GM12878 (cell line): Measurements from ENCODE around the gene STK39. TPM values are rescaled to one million over a fixed set of nuclear protein-coding genes. Genes with fewer than 3 reads are reported as not detected.

Source experiments
- ATAC-seq: fragments of 200-7000 bp; cut with Tn5 transposase; 3 replicates; pipeline ENCODE4 v1.9.1; 2020; ENCODE audit warnings: mild to moderate bottlenecking, moderate library complexity
- BruUV-seq: library from RNA; stranded (reverse); fragments of 400-500 nt; replicated peaks from 2 replicates; lab custom pipeline; 2021; lab: Mats Ljungman, UMichigan
- CTCF ChIA-PET: fragments of 300-600 bp; sonication (Branson Sonifier 250); formaldehyde crosslinking; extraction: SDS; loops from one replicate; lab custom pipeline; 2021; ENCODE audit warnings: inconsistent platforms; lab: Yijun Ruan, JAX
- POLR2A ChIA-PET: fragments of 350-600 bp; formaldehyde crosslinking; extraction: SDS; loops from one replicate; lab custom pipeline; 2021; ENCODE audit warnings: inconsistent platforms; lab: Charles Lee
- RAD21 ChIA-PET: fragments of 300-600 bp; sonication (Branson Sonifier 250); formaldehyde crosslinking; loops from one replicate; lab custom pipeline; 2023; ENCODE audit warnings: antibody characterized with exemption; ENCODE audit not compliant: unreplicated experiment; lab: Charles Lee
- SMC1A ChIA-PET: fragments of 300-600 bp; sonication (Branson Sonifier 250); formaldehyde crosslinking; loops from one replicate; lab custom pipeline; 2023; ENCODE audit not compliant: unreplicated experiment, uncharacterized antibody; lab: Charles Lee
- DNase-seq: peaks from one replicate; pipeline ENCODE4 v3.0.0-alpha.2; 2011; ENCODE audit warnings: low read depth, low spot score
- FAIRE-seq: peaks from 3 replicates; lab custom pipeline; 2011; peaks lifted over from hg19 to GRCh38; lab: Jason Lieb, UNC
- H2AFZ ChIP-seq: 2 replicates; pipeline ENCODE4 v1.6.0; 2011; ENCODE audit warnings: low read depth, low read length, control low read depth; ENCODE audit not compliant: control insufficient read depth
- H3K27ac ChIP-seq: 2 replicates; pipeline ENCODE4 v1.5.1; 2011; ENCODE audit warnings: control low read depth; ENCODE audit not compliant: control insufficient read depth, insufficient read depth
- H3K27me3 ChIP-seq, 2 experiments: replicated peaks in 1 of 2; 2 replicates each; pipeline versions ENCODE4 v1.6.0 to v1.6.1; 2011; ENCODE audit warnings: low read length in 1 of 2; ENCODE audit not compliant: control insufficient read depth in 2 of 2, insufficient read depth in 2 of 2
- H3K36me3 ChIP-seq, 2 experiments: 2 replicates each; pipeline ENCODE4 v1.5.1; 2011; ENCODE audit warnings: low read length in 1 of 2; ENCODE audit not compliant: control insufficient read depth in 2 of 2, insufficient read depth in 2 of 2
- H3K4me1 ChIP-seq: 2 replicates; pipeline ENCODE4 v1.6.1; 2011; ENCODE audit warnings: mild to moderate bottlenecking, low read length, moderate library complexity, mixed read lengths; ENCODE audit not compliant: control insufficient read depth, insufficient read depth
- H3K4me2 ChIP-seq: 2 replicates; pipeline ENCODE4 v1.6.0; 2011; ENCODE audit warnings: control low read depth; ENCODE audit not compliant: control insufficient read depth, insufficient read depth
- H3K4me3 ChIP-seq: fragments of 200-600 bp; sonication (generic); 2 replicates; pipeline ENCODE4 v1.5.1; 2016
- H3K79me2 ChIP-seq: 2 replicates; pipeline ENCODE4 v1.6.0; 2011; ENCODE audit warnings: low read length; ENCODE audit not compliant: control insufficient read depth, insufficient read depth
- H3K9ac ChIP-seq: 2 replicates; pipeline ENCODE4 v1.8.0; 2011; ENCODE audit warnings: low read length, control low read depth, mixed read lengths; ENCODE audit not compliant: control insufficient read depth, insufficient read depth
- H3K9me3 ChIP-seq: replicated peaks from 3 replicates; pipeline ENCODE4 v1.5.1; 2011; ENCODE audit warnings: mild to moderate bottlenecking, low read length; ENCODE audit not compliant: control insufficient read depth, insufficient read depth
- H4K20me1 ChIP-seq: 2 replicates; pipeline ENCODE4 v1.6.0; 2011; ENCODE audit not compliant: control insufficient read depth, insufficient read depth
- BCL11A ChIP-seq: IDR thresholded peaks from 2 replicates; pipeline ENCODE4 v1.6.1; 2011; ENCODE audit warnings: low read depth, low read length
- CHD1 ChIP-seq: IDR thresholded peaks from 2 replicates; pipeline ENCODE4 v1.6.1; 2012; ENCODE audit warnings: low read depth, low read length, improper control_type of control experiment
- CTCF ChIP-seq, 3 experiments: IDR thresholded peaks in 2 of 3; conservative IDR thresholded peaks in 1 of 3; 2 replicates each; pipeline ENCODE4 v1.5.1; 2011; ENCODE audit warnings: low read depth in 3 of 3, low read length in 3 of 3, mild to moderate bottlenecking in 3 of 3, control low read depth in 2 of 3, moderate library complexity in 2 of 3, inconsistent platforms in 1 of 3, mixed read lengths in 1 of 3; ENCODE audit not compliant: control insufficient read depth in 2 of 3, insufficient read depth in 1 of 3; ENCODE audit errors: extremely low read depth in 1 of 3
- IRF3 ChIP-seq: fragments of 450-650 bp; IDR thresholded peaks from 2 replicates; pipeline ENCODE4 v1.6.1; 2014; ENCODE audit warnings: mild to moderate bottlenecking
- KDM1A ChIP-seq: fragments of 200-600 bp; sonication (generic); IDR thresholded peaks from 2 replicates; pipeline ENCODE4 v1.6.1; 2016; ENCODE audit warnings: borderline replicate concordance
- MEF2B ChIP-seq: fragments of 450-650 bp; IDR thresholded peaks from 2 replicates; pipeline ENCODE4 v1.6.1; 2018; ENCODE audit warnings: mild to moderate bottlenecking, moderate library complexity; ENCODE audit not compliant: partially characterized antibody, poor library complexity, severe bottlenecking
- MTA2 ChIP-seq: fragments of 450-650 bp; IDR thresholded peaks from 2 replicates; pipeline ENCODE4 v1.6.1; 2016; ENCODE audit warnings: low read depth, mild to moderate bottlenecking, moderate library complexity
- RUNX3 ChIP-seq: IDR thresholded peaks from 2 replicates; pipeline ENCODE4 v1.6.1; 2012; ENCODE audit warnings: low read length, inconsistent platforms
- ZNF274 ChIP-seq: IDR thresholded peaks from one replicate; pipeline ENCODE4 v1.8.0; 2011; ENCODE audit not compliant: insufficient read length, insufficient read depth
- ZZZ3 ChIP-seq: IDR thresholded peaks from 2 replicates; pipeline ENCODE4 v1.6.1; 2011; ENCODE audit warnings: low read depth; ENCODE audit not compliant: control insufficient read depth, insufficient read length
- WGBS: methylation state at CpG from one replicate; pipeline ENCODE4 v1.1.6; 2016; ENCODE audit warnings: low lambda C conversion rate; ENCODE audit not compliant: insufficient replicate concordance, insufficient coverage; ENCODE audit errors: missing lambda C conversion rate; 5-methylcytosine and 5-hydroxymethylcytosine counted together
- in situ Hi-C: fragments of 300-500 bp; cut with MboI; formaldehyde crosslinking; loops from 9 replicates; pipeline ENCODE4 v1.14.3; 2018; ENCODE audit warnings: mixed read lengths
- intact Hi-C: fragments of 100-400 bp; cut with micrococcal nuclease; formaldehyde crosslinking; loops from one replicate; pipeline ENCODE4 v1.14.2; 2022; ENCODE audit not compliant: unreplicated experiment
- polyA plus RNA-seq, 11 experiments: library from polyadenylated mRNA; depleted of rRNA in 4 of 11; unstranded in 6 of 11; stranded (reverse) in 5 of 11; fragments of >200 nt; fragmentation: Nextera tagmentation in 4 of 11; fragmentation: Illumina TruSeq in 1 of 11; extraction: Ambion mirVana in 4 of 11; extraction: Trizol in 1 of 11; gene quantifications; 1 replicate in 1 of 11; 2 replicates in 10 of 11; pipeline versions ENCODE4 v1.2.1 to v1.2.3, GENCODE V29; 2011 to 2016; ENCODE audit warnings: inconsistent platforms in 2 of 11, missing spikeins in 2 of 11, low read depth in 1 of 11
- total RNA-seq, 4 experiments: library from RNA; depleted of rRNA in 3 of 4; stranded (reverse); fragments of >200 nt in 3 of 4; fragmentation: Illumina TruSeq in 1 of 4; extraction: Trizol in 1 of 4; gene quantifications; 2 replicates each; pipeline versions ENCODE4 v1.2.1 to v1.2.3, GENCODE V29; 2013 to 2021

STK39 gene
- total and polyA plus RNA-seq, 10 of the 15 experiments (the other 5 are each of a cell fraction or from before 2014, with no cell fraction given) = 0.03 to 0.21 (median 0.07) TPM; not detected in 5

- H3K27me3 ChIP-seq = peaks cover 0 to 7% of the 10 kb centered on the region in 2 experiments; a peak in 2 of 4 replicates
- POLR2A ChIA-PET = no interaction called here
- intact Hi-C loops = no loop called here
- BruUV-seq = no TSS peak
- no peak overlapping the region for H2AFZ ChIP-seq
- RAD21 ChIA-PET = no interaction called here
- H3K79me2 ChIP-seq = no peaks in the 10 kb centered on the region
- H3K4me1 ChIP-seq = no peaks in the 10 kb centered on the region
- in situ Hi-C loops = no loop called here
- CTCF ChIA-PET = no interaction called here
- H3K9ac ChIP-seq = no peak overlapping the region
- FAIRE-seq (no peak), DNase-seq (no peak), ATAC-seq (no peak)
- SMC1A ChIA-PET = no interaction called here
- no peak overlapping the region for H3K27ac ChIP-seq
- H3K4me2 ChIP-seq = no peak overlapping the region
- no peak overlapping the region for H3K4me3 ChIP-seq
- no peaks in the 10 kb centered on the region for H3K36me3 ChIP-seq
- no peaks in the 10 kb centered on the region for H4K20me1 ChIP-seq
- H3K9me3 ChIP-seq = no peaks in the 10 kb centered on the region; the same call in 2 of the 3 replicates
- 54% methylated on average over 2 of the region's 2 CpGs for WGBS
- TF ChIP-seq MEF2B = no peak
- no peak for TF ChIP-seq ZNF274
- no peak for TF ChIP-seq CTCF (IDR thresholded peaks at IDR 0.05 in 2 of 3, conservative IDR thresholded peaks at IDR 0.05 in 1 of 3; ENCODE audit: control insufficient read depth in 2 of 3, extremely low read depth in 1 of 3, insufficient read depth in 1 of 3, low read depth in 3 of 3, low read length in 3 of 3)
- no peak for TF ChIP-seq RUNX3
- no peak for TF ChIP-seq CHD1
- no peak for TF ChIP-seq IRF3
- TF ChIP-seq KDM1A = no peak
- TF ChIP-seq ZZZ3 = no peak
- no peak for TF ChIP-seq MTA2
- no peak for TF ChIP-seq BCL11A
Observed at GRCh38 chr2:168253379-168253778, 6.0 kb upstream of the STK39 start.
